Measurements from ENCODE around the gene ARID1B.
A peak's percentile ranks its signal among the peaks of the same experiment; 100 is the strongest.

The ARID1B gene

DNA sequence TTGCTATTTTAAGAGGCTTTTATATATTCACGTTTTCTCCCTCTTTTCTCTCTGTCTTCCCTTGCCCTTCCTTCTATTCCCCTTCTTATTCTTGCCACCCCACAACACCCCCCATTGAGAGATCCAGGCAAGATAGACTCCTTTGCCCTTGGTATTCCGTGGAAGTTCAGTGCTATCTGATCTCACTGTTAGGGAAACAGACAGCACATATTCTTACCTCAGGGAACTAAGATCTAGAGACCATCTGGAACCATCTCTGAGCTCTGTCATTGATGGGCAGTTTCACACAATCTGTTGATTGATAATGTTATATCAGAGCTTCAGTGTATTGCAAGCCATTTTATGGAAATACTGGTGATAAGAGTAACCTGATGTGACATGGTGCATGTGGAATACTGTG lies 228.8 kb downstream of the ARID1B start:
- no peak for FAIRE-seq

DNA sequence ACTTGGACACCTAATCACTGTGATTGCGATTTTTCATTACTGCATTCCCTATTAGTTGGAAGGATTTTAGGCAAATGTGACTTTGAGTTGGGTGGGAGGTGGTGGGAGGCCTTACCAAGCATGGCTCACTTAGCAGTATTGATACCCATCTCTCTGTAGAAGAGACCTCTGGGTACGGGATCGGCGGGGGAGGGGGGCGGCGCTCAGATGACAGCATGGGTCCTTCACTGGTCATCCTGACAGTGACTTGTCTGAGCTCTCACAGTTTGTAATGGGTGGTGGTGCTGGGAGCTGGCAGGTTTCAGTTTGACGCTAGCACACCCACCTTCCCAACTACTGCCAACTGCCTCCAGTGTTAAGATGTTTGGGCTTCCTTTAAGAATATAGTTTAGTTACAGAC lies 231.4 kb downstream of the ARID1B start:
- FAIRE-seq = no peak
- DNase-seq (ENCODE audit: insufficient read length, low spot score) = no peak

More for the DNA sequence above, 228.8 kb downstream of the ARID1B start:
- no peak for DNase-seq (ENCODE audit: insufficient read length, low spot score)

DNA sequence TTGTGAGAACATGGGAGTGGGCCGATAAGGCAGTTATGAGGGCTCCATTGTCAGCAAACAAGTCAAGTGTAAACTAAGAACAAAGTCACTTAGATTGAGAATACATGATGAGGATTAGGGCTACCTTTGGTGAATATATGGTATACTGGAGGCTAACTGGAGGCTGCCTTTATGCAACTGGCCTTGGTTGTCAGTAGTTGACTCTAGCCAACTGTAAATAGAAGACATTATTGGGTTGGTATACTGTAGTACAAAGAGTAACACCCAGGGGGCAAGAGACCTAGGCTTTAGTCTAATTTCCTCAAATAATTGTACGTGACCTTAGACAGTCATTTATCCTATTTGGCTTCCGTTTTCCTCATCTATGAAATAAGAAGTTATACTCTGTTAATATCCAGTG lies 235.2 kb downstream of the ARID1B start:
- no peak for DNase-seq (ENCODE audit: insufficient read length, low spot score)
- no peak for FAIRE-seq

DNA sequence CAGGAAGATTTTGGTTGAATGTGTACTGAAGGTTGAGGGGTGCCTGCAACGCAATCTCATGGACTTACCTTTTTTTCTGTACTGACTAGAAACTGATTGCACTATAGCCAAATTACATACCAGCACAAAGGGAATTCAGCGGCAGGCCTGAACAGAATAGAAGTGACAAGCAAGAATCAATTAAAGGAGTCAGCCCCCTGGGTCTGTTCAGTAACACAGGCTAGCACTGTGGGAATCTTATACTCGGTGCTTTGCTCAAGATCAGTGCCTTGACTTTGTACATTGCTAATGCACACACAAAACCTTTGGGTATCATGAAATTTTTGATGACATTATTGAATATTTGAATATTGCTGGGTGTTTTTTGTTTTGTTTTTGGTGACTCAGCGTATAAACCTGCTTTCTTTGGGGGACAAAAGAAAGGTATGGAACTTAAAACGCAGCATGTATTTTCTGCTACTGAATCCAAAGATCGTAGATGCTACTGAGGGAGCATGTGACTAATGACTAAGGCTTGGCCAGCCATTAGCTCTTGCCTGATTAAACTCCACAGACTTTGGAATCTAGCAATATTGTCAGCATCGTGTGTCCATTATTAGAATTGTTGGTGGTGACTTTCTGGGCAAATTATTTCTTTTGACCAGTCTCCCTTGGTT lies 236.6 kb downstream of the ARID1B start:
- DNase-seq (ENCODE audit: insufficient read length, low spot score) (no peak), FAIRE-seq (no peak)

DNA sequence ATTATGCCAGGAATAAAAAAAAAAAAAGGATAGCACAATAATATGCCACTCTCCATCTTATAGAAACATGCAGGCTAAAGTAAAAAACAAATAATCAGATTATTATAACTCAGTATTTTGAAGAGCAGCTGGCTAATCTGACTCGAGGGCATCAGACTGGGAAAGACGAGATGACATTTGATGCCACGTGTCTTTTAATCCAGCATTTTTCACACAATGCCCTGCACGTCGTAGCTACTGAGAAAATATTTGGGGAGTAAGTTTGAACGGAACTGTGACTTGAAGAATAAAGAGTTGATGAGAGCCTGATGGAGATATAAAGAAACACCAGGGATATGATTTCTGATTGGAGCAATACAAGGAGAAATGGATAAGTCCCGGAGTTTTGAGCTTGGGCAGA lies 237.7 kb downstream of the ARID1B start:
- FAIRE-seq (no peak), DNase-seq (ENCODE audit: insufficient read length, low spot score) (no peak)

DNA sequence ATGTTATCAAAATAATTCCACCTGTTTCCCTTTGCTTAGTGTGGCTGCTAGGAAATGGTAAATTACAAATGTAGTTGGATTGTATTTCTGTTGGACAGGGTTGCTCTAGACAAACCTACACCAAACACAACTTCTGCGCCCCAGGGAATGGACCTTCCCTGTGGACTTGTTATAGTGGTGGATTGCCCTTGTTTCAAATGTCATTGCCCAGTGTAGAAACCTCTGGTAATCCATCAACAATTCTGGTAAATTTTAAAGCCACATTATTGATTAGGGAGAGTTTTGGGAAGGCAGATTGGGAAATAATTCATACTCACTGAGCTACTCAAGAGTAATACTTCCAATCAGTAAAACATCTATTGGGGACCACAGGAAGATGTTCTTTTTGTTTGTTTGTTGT lies 239.8 kb downstream of the ARID1B start:
- DNase-seq (ENCODE audit: insufficient read length, low spot score) (no peak), FAIRE-seq (no peak)

DNA sequence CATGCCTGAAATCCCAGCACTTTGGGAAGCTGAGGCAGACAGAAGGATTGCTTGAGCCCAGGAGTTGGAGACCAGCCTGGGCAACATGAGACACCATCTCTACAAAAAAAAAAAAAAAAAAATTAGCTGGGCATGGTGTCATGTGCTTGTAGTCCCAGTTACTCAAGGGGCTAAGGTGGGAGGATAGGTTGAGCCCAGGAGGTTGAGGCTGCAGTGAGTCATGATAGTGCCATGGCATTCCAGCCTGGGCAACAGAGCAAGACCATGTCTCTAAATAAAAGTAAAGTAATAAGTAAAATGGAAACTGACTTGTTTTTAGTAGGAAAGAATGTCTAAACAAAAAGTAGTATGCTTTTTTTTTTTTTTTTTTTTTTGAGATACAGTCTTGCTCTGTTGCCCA lies 240.7 kb downstream of the ARID1B start:
- DNase-seq (ENCODE audit: insufficient read length, low spot score) (no peak), FAIRE-seq (no peak)

DNA sequence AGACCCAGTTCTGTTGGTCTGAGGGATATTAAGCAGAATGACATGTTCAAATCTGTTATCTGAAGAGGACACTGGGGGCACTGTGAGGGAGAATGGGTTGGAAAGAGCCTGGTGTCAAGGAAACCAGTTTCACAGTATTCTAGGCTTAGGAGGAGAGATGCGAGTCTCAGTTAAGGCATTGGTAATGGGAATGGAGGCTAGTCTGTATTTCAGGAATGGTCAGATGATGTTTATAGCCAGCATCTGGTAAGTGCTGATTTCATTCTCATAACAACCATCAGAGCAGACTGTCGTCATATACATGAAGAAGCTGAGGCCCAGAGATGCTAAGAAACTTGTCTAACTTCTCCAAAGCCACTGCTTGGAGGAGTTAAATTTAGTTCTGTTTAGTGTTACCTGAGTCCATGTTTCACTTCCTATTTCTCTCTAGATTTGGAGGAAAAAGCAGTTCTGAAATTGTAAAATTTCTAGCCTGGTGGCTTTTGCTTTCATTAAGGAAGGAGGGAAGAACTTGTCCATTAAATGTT lies 242.0 kb downstream of the ARID1B start:
- no peak for FAIRE-seq
- no peak for DNase-seq (ENCODE audit: insufficient read length, low spot score)

DNA sequence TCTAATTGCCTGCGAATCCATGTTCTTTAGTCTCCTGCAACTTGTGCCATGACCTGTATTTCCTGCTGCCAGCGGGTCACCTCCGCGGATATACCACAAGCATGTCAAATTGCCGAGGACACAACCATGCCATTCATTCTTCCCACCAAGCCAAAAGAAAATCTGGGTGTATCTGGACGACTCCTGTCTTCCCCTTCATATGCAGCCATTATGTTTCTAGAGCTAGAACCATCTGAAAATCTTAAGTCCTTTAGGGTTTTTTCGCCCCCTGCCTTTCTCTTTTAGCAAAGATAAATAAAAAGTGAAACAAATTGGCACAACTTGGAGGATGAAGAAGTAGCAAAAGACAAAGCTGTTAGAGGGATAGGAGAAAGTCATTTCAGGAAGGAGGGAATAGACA lies 242.6 kb downstream of the ARID1B start:
- FAIRE-seq = no peak
- DNase-seq (ENCODE audit: insufficient read length, low spot score) = no peak

DNA sequence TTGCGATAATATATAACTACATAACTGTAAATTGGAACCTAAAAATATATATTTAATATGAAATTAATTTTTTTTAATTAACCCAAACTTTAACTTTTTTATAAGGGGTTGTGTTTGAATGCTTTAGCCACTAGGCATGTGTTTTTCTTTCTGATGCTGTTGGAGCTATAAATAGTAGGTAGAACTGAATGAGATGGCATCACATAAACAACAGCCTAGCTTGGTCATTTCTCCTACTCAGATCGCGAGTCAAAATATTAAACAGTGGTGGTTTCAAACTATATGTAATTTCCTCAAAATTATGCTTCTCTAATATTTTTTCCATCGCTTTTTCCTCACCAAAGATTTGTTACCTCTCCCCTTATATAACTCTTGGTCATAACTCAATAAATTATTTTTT lies 243.2 kb downstream of the ARID1B start:
- FAIRE-seq = no peak
- DNase-seq (ENCODE audit: insufficient read length, low spot score) = no peak

DNA sequence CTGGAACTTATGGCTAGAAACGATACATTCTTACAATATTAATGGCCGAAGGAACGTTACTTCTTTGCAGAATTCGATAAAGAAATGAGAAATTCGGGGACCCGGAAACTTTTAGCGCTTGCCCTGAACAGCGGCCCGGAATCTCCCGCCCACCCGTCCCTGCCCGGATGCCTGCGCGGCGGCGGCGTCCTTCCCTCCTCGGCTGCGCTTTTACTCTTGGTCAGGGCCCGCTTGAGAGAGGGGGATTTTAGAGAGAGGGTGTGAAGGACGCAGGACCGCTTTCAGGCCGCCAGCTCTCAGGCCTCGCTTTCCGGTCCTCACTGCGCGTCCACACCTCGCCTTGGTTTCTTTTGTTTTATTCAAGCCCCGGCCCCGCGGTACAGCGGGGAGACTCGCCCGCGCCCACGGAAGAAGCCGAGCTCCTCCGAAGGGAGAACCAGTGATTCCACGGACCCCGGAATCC lies 243.7 kb downstream of the ARID1B start:
- FAIRE-seq = no peak
- DNase-seq (ENCODE audit: insufficient read length, low spot score) = no peak

DNA sequence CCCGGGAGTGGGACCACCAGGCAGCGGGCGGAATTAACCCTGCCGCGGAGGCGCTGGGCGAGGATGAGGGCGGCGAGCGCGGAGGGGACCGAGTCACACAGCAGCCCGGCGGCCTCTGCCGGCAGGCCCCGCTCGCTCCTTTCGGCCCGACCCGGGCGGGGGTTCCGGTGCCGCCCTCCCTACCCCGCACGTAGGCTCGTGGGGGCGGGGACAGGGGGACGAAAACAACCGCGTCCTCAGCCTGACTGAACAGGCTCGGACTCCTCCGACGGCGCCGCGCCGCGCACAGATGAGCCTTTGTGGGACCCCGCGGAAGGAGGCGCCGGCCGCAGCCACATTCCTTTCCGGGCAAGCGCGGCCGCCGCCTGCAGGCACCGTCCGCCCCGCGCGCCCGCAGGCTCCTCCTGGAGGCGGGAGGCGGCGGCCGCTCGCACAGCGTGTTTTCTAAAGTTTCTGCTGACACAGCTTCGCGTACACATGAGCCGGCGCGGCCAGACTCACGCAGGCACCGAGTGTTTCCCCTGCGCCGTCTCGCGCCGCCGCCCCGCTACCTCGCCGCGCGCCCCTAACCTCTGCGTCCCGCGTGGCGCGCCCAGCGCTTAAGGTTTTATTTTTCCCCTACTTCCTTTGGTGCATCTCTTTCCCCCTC lies 244.3 kb downstream of the ARID1B start:
- FAIRE-seq = peak; percentile 81
- DNase-seq (ENCODE audit: insufficient read length, low spot score) = peak; percentile 63

DNA sequence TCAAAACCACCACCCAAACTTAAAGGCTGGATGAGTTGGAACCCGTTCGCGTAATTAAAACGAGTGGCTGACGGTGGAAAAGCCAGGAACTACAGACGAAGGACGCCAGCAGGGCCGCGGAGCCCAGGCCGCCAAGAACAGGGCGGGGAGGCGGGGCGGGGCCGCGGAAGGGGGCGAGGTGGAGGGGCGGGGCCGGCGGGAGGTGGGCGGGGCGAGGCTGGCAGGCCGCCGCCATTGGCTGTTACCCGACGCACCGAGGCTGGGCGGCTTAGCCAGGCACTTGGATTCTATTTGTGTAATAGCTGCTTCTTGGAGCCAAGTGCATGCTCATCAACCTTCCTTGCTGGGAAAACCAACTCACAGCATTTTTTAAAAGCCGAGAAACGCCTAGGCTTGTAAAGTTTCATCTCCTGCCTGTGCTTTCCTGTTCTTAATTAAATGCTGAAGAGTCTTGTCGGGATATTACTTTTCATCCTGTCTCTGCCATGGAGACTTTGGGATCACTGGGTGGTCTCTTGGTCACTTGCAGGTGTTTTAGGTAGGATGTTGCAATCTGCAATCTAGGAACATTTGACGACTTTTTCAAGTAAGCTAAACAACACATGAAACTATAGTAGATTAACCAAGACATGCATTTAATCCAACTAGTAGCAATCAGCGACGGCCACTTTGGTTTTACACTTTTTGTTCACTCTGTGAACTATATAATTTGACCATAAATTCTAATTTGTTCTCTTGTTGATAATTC lies 245.0 kb downstream of the ARID1B start:
- DNase-seq (ENCODE audit: insufficient read length, low spot score) = peak; percentile 82
- peak; percentile 90 for FAIRE-seq

DNA sequence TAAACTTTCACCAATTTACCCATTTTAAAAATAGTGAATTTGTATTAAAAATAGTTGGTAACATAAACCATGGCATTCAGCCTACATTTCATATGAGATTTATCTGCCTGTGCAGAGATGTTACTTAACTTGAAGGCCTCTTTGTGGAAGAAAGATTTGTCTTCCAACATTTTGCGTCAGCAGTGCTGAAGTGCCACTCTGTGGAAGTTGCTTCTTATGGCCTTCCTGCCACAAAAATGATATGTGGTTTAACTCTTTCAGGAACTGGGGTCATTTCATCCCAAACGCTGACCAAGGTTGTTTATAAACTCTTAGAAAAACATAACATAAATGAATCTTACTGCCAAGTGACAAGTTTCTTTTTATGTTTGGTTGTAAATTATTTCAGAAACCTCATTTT lies 246.8 kb downstream of the ARID1B start:
- DNase-seq (ENCODE audit: insufficient read length, low spot score) (no peak), FAIRE-seq (no peak)

DNA sequence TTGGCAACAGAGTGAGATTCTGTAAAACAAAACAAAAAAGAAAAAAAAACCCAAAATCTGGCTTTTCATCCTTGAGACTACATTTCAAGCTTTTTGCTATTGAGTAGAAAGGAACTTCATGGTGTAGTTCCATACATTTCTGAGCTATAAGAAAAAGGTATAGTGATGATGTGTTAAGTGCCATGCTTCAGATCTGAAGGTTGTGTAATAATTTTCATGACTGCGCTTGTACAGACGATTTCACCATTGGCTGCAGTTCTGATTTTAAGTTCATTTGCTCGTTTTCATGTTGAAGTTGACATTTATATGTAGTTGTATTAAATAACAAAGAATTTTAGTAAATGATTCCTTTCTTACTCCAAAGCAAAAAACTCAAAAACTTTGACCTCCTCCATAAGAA lies 247.6 kb downstream of the ARID1B start:
- DNase-seq (ENCODE audit: insufficient read length, low spot score) = no peak
- FAIRE-seq = no peak

DNA sequence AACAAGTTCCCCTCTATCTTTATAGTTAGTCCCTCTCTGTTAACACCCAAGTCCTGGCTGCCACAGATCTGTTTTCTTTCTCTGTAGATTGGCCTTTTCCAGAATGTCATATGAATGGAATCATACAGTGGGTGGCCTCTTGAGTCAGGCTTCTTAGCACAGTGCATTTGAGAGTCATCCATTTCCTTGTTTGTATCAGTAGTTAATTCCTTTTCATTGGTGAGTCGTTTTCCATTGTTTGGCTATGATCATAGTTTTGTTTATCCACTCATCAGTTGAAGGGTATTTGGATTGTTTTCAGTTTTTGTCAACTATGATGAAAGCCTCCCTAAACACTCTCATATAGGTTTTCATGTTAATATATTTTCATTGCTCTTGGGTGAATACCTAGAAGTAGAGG lies 248.3 kb downstream of the ARID1B start:
- no peak for FAIRE-seq
- no peak for DNase-seq (ENCODE audit: insufficient read length, low spot score)

DNA sequence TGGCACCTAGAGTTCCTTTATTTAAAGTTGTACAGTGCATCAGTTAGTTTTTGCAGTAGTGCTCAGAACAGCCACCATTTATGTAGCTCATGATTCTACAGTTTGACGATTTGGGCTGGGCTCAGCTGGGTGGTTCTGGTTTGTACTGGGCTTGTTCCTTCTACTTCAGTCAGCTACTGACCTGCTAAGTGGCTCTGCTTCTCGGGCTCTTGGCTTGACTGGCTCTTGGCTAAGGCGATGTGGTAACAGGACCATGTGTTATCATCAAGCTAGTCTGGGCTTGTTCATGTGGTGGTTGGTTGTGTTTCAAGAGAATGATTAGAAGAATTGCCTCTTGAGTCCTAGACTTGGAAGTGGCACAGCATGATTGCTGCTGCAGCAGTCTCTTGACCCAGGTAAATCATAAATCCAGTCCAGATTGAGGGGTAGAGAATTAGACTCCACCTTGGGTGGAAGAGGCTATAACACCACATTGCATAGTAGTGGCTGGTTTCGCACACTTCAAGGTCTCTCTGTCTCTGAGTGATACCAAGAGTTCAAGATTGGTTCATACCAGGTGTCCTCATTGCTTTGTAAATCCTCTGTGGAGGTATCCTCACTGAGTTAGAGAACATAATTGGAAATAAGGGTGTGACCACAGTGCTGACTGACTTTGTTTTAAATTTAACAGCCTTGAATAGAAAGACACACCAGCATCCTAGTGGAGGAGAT lies 253.0 kb downstream of the ARID1B start:
- DNase-seq (ENCODE audit: insufficient read length, low spot score) (no peak), FAIRE-seq (no peak)

DNA sequence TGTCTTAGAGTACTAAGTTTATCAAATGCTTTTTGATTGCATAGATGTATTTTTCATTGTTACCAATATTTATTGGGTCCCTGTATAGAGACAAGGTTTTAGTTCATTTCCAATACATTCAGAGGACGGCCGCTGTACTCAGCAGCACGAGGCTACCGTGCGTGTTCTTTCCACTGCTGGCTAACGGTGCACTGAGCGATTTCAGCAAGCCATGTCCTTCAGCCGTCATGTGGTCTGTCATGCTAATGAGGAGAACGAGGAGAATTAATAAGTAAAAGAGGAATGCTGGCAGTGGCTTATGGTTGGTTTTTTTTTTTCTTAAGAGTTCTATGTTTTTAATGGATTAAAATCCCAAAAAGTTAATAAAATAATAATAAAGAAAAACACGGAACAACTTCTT lies 253.6 kb downstream of the ARID1B start:
- no peak for DNase-seq (ENCODE audit: insufficient read length, low spot score)
- no peak for FAIRE-seq

DNA sequence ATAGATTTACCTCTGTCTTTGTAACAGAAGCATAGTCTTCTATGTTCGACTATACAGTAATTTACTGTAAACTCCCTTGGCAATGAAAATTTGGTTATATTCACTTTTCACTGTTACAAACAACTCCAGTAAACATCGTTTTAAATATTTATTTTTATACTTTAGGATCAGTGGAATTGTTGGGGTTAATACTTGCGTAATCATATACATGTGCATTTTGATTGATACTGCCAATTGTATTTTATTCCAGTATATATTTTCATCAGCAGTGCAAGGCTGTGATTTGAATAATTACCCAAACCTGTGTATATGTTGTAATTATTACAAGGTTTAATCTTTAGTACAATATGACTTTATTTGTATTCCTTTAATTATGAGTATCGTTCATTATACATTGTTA lies 255.7 kb downstream of the ARID1B start:
- DNase-seq (ENCODE audit: insufficient read length, low spot score) = no peak
- FAIRE-seq = no peak

DNA sequence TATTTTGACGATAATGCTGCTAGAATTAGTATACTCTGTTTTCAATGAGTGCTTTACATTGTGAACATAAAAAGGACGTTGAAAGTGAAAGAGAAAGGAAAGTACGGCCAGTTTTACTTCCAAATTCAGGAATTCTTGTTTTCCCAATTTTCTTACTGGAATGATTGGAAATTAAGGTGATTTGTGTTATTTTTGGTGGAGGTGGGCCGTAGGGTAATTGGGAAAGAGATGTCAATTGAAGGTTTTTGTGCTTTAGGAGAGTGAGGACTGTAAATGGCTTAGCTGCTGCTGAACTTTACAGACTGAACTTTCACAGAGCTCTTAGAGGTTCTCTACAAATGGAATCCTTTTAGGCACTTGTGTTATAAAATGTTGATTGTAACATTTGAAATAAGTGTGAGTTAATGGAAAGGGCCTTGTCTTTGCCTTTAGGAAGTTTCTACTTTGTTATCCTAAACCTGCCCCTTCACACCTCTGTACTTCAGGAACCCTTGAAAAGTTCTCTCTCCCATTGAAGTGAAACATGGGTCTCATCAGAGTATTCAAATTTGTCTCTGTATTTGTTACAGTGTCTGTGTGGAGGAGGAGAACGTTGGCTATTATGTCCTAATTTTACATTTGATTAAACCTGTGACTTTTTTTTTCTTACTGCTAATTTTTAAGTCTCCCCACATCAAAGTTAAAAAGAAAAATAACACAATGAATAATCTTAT lies 256.4 kb downstream of the ARID1B start:
- no peak for DNase-seq (ENCODE audit: insufficient read length, low spot score)
- FAIRE-seq = no peak
